Rectal smooth muscle tissue (tissue), 1 donor: ENCODE measurements around the gene ODF2.
"Not testable (repeated sequence)": the region's sequence is repeated elsewhere in the genome, so short reads cannot be mapped to it uniquely, and the experiment has no call there.

ENCODE experiments used
- H3K27ac ChIP-seq: one replicate; pipeline ENCODE4 v1.7.0; 2013; ENCODE audit warnings: low read depth, low read length, inconsistent platforms
- H3K27me3 ChIP-seq: one replicate; pipeline ENCODE4 v1.7.0; 2013; ENCODE audit warnings: low read length; ENCODE audit not compliant: control insufficient read depth, insufficient read depth
- H3K36me3 ChIP-seq: one replicate; pipeline ENCODE4 v1.7.0; 2013; ENCODE audit warnings: low read length; ENCODE audit not compliant: control insufficient read depth, insufficient read depth
- H3K4me1 ChIP-seq: one replicate; pipeline ENCODE4 v1.7.0; 2013; ENCODE audit warnings: low read length; ENCODE audit not compliant: control insufficient read depth, insufficient read depth
- H3K4me3 ChIP-seq: one replicate; pipeline ENCODE4 v1.7.0; 2013; ENCODE audit warnings: low read length
- H3K9ac ChIP-seq: one replicate; pipeline ENCODE4 v1.7.0; 2013; ENCODE audit warnings: low read length

ODF2 gene

DNA sequence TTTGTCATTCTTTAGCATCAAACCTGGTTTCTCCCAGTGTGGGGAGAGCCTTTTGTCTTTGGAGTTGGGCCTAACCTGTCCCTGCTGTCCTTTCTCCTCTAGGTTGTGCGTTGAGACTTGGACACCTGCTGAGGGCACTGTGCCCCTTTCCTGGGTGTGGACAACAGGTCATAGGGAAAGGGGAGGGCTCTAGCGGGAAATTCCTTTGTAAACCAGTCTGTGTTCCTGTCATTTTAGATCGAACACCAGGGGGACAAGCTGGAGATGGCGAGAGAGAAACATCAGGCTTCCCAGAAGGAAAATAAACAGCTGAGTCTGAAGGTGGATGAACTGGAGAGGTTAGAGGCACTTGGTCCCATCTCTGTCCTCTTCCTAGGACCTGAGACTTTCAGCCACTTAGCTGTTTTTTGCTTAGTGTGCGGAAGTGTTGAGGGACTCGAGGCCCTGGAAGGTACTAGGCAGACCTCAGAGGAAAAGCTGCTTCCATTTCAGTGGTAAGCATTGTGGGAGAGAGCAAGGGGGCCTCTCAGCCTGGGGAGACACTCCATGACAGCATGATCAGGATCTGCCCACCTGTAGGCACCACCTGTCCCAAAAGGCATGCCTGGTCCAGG is 40.1 kb downstream of the ODF2 start:
- Histone ChIP-seq H3K36me3 (peaks cover 23% of the 10 kb centered on the region), H3K4me3 (no peak overlapping the region), H3K4me1 (no peaks in the 10 kb centered on the region), H3K9ac (no peak overlapping the region), H3K27ac (no peak overlapping the region), H3K27me3 (no peaks in the 10 kb centered on the region)

DNA sequence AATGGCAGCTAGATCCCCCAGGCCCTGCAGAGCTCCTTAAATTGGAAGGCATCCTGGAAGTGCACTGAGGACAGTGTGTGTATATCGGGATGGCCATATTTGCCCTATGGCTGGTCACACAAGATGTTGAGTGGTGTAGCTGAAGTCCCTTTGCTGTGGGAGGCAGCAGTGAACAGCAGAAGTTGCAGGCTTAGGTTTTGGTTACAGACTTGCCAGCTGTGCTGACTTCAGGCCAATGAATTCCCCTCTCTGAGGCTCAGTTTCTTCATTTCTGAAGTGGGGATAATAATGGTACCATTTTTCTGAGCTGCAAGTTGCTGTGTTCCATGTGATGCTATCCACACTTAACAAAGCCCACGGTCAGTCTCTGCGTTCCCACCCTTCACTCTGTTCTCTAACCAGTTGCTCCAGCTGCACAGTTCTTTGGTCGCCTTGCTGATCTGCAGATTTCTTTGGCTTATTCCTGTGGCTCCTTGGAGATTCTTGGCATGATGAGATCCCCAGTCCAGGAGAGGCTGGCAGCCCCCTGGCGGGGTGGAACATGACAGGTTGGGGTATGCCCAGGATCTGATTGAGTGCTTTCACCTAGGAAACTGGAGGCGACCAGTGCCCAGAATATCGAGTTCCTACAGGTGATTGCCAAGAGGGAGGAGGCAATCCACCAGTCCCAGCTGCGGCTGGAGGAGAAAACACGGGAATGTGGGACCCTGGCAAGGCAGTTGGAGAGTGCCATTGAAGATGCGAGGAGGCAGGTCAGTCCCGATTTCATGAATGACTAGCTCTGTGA is 42.2 kb downstream of the ODF2 start:
- H3K36me3 ChIP-seq = peaks cover 19% of the 10 kb centered on the region
- H3K9ac ChIP-seq = no peak overlapping the region
- no peak overlapping the region for H3K27ac ChIP-seq
- H3K4me1 ChIP-seq = no peaks in the 10 kb centered on the region
- H3K4me3 ChIP-seq = no peak overlapping the region
- no peaks in the 10 kb centered on the region for H3K27me3 ChIP-seq

GRCh38 chr9:128498911-128499310 is 43.1 kb downstream of the ODF2 start:
- Histone ChIP-seq H3K36me3 (peaks cover 19% of the 10 kb centered on the region), H3K9ac (no peak overlapping the region), H3K4me3 (no peak overlapping the region), H3K4me1 (peaks cover 3% of the 10 kb centered on the region), H3K27me3 (no peaks in the 10 kb centered on the region), H3K27ac (no peak overlapping the region)

DNA sequence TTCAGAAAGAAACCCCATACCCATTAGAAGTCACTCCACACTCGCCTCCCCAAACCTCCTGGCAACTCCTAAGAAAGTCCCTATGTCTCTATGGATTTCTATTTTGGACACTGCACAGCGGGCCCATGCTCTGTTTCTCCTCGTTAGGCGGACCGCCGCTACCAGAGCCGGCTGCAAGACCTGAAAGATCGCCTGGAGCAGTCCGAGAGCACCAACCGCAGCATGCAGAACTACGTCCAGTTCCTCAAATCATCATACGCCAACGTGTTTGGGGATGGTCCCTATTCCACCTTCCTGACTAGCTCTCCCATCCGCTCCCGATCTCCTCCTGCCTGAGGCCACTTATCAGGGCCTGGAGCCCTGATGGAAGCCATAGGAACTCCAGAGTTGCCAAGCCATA is 44.1 kb downstream of the ODF2 start:
- H3K4me3 ChIP-seq = no peak overlapping the region
- H3K27ac ChIP-seq = no peak overlapping the region
- H3K36me3 ChIP-seq = peaks cover 19% of the 10 kb centered on the region
- H3K4me1 ChIP-seq = peaks cover 5% of the 10 kb centered on the region
- no peaks in the 10 kb centered on the region for H3K27me3 ChIP-seq
- H3K9ac ChIP-seq = no peak overlapping the region

DNA sequence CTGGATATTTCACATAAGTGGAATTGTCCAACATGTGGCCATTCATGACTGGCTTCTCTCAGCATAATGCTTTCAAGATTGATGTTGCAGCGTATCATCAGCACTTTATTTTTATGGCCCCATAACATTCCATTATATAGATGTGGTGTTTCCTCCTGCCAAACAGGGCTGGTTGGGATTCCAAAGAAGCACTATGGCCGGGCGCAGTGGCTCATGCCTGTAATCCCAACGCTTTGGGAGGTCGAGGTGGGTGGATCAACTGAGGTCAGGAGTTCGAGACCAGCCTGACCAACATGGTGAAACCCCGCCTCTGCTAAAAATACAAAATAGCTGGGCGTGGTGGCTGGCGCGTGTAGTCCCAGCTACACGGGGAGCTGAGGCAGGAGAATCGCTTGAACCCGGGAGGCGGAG is 47.6 kb downstream of the ODF2 start:
- peaks cover 11% of the 10 kb centered on the region for H3K36me3 ChIP-seq
- not testable (repeated sequence) for H3K4me1 ChIP-seq, H3K27ac ChIP-seq, H3K9ac ChIP-seq, H3K27me3 ChIP-seq
- peak overlapping the region; percentile 93 for H3K4me3 ChIP-seq

DNA sequence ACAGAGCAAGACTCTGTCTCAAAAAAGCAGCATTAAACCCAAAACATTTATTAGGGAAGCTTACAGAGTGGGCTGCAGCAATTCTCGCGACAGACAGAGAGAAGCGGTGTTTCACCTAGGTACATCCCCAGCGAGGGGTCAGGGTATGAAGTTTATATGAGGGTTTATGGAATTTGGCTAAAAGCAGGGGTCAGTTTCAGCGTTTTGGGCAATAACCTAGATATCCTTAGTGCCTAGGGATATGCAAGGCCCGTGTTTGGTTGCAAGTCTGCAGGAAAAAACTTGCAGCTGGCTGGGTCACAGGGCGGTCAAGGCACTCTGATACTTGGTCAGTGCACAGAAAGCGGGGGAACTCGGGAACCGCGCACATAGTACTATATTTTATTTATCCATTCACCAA is 48.1 kb downstream of the ODF2 start:
- H3K27me3 ChIP-seq = no peaks in the 10 kb centered on the region
- H3K9ac ChIP-seq = no peak overlapping the region
- peaks cover 9% of the 10 kb centered on the region for H3K4me1 ChIP-seq
- H3K36me3 ChIP-seq = peaks cover 8% of the 10 kb centered on the region
- peak overlapping the region; percentile 93 for H3K4me3 ChIP-seq
- H3K27ac ChIP-seq = no peak overlapping the region

- peak within 1 kb of the TSS; percentile 95 for H3K9ac ChIP-seq
- H3K36me3 ChIP-seq = peaks cover 10% of the 10 kb centered on the region
- H3K4me3 ChIP-seq = peak within 1 kb of the TSS; percentile 93
- H3K4me1 ChIP-seq = peaks cover 9% of the 10 kb centered on the region
- peak within 1 kb of the TSS; percentile 88 for H3K27ac ChIP-seq
- no peaks in the 10 kb centered on the region for H3K27me3 ChIP-seq
These were observed 48.9 kb downstream of the ODF2 start, which contains the start of gene GLE1 for GRCh38 chr9:128504485-128505413. TSS of gene GLE1 (plus strand) at chr9:128504719. CDS start at chr9:128504806, 87 bp downstream.

GRCh38 chr9:128505414-128505765 is 49.6 kb downstream of the ODF2 start:
- peaks cover 9% of the 10 kb centered on the region for H3K4me1 ChIP-seq
- H3K9ac ChIP-seq = peak overlapping the region; percentile 95
- peaks cover 6% of the 10 kb centered on the region for H3K36me3 ChIP-seq
- no peaks in the 10 kb centered on the region for H3K27me3 ChIP-seq
- peak overlapping the region; percentile 93 for H3K4me3 ChIP-seq
- H3K27ac ChIP-seq = no peak overlapping the region

DNA sequence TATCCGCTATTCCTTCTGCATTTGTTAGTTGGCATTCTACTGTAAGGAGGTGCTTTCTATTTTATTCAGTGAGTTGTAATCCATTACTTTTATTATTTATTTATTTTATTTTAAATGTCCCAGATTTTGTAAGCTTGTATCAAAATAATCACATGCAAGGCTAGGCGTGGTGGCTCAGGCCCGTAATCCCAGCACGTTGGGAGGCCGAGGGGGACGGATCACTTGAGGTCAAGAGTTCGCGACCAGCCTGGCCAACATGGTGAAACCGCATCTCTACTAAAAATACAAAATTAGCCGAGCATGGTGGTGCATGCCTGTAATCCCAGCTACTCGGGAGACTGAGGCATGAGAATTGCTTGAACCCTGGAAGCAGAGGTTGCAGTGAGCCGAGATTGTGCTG is 50.1 kb downstream of the ODF2 start:
- H3K4me1 ChIP-seq, H3K9ac ChIP-seq, H3K27ac ChIP-seq, H3K27me3 ChIP-seq, H3K36me3 ChIP-seq: not testable (repeated sequence)
- peak overlapping the region; percentile 93 for H3K4me3 ChIP-seq

- Histone ChIP-seq H3K36me3 (peaks cover 10% of the 10 kb centered on the region), H3K27me3 (no peaks in the 10 kb centered on the region), H3K9ac (no peak overlapping the region), H3K4me1 (no peaks in the 10 kb centered on the region), H3K4me3 (no peak overlapping the region), H3K27ac (no peak overlapping the region)
These were observed 57.0 kb downstream of the ODF2 start for GRCh38 chr9:128512820-128513219.

DNA sequence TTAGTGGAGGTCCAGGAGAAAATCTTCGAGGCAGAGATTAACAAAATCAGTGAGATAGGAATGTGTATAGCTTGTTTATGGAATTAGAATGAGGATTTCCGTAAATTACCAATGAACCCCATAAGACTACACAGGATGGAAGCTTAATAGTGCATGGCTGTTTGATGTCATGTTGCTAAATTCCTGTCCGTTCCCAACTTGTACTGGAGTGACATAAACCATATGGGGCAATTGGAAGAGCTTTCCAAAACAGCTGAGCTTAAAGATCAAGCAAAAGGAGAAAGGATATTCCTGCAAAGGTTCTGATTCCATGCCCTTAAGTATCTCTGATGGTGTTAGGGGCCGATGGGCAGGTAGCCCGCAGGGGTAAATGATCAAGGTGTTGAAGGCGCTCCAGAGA is 66.2 kb downstream of the ODF2 start:
- Histone ChIP-seq H3K4me3 (no peak overlapping the region), H3K27me3 (no peaks in the 10 kb centered on the region), H3K9ac (no peak overlapping the region), H3K36me3 (peaks cover 12% of the 10 kb centered on the region), H3K27ac (no peak overlapping the region), H3K4me1 (peaks cover 2% of the 10 kb centered on the region)

- H3K4me3 ChIP-seq = no peak overlapping the region
- no peak overlapping the region for H3K27ac ChIP-seq
- peaks cover 12% of the 10 kb centered on the region for H3K36me3 ChIP-seq
- peaks cover 2% of the 10 kb centered on the region for H3K4me1 ChIP-seq
- H3K27me3 ChIP-seq = no peaks in the 10 kb centered on the region
- H3K9ac ChIP-seq = no peak overlapping the region
These were observed 67.6 kb downstream of the ODF2 start for GRCh38 chr9:128523199-128523925.
